Measurements from ENCODE around the gene MCAT.
A peak's percentile ranks its signal among the peaks of the same experiment; 100 is the strongest.

MCAT gene

GRCh38 chr22:43126501-43127165 is 16.6 kb downstream of the MCAT start:
- no peak for DNase-seq (ENCODE audit: low read depth, low spot score)
- no CpG with 5 or more reads among the region's 5 CpGs for WGBS (ENCODE audit: insufficient coverage, insufficient read length)
- H3K27ac ChIP-seq (ENCODE audit: low read length), result no peak overlapping the region

GRCh38 chr22:43118953-43119458 is 24.2 kb downstream of the MCAT start:
- Histone ChIP-seq H3K4me1 (ENCODE audit: control insufficient read depth, insufficient read depth, low read length) (no peaks in the 10 kb centered on the region; the same call in 1 of the 2 replicates), H3K27me3 (ENCODE audit: control insufficient read depth, insufficient read depth, low read length) (no peaks in the 10 kb centered on the region), H3K4me3 (ENCODE audit: low read length) (no peak overlapping the region), H3K36me3 (ENCODE audit: control insufficient read depth, insufficient read depth, low read length) (no peaks in the 10 kb centered on the region), H3K27ac (ENCODE audit: low read length) (no peak overlapping the region), H3K9me3 (ENCODE audit: control insufficient read depth, insufficient read depth, low read length) (no peaks in the 10 kb centered on the region)
- WGBS (ENCODE audit: insufficient coverage, insufficient read length), result no CpG with 5 or more reads among the region's 7 CpGs
- no peak for DNase-seq (ENCODE audit: low read depth, low spot score)

More at GRCh38 chr22:43126501-43127165, 16.6 kb downstream of the MCAT start:
- no peak overlapping the region for H3K4me3 ChIP-seq (ENCODE audit: low read length)
- H3K36me3 ChIP-seq (ENCODE audit: control insufficient read depth, insufficient read depth, low read length), result no peaks in the 10 kb centered on the region
- no peaks in the 10 kb centered on the region; the same call in 1 of the 2 replicates for H3K4me1 ChIP-seq (ENCODE audit: control insufficient read depth, insufficient read depth, low read length)
- H3K27me3 ChIP-seq (ENCODE audit: control insufficient read depth, insufficient read depth, low read length), result no peaks in the 10 kb centered on the region
- no peaks in the 10 kb centered on the region for H3K9me3 ChIP-seq (ENCODE audit: control insufficient read depth, insufficient read depth, low read length)

DNA sequence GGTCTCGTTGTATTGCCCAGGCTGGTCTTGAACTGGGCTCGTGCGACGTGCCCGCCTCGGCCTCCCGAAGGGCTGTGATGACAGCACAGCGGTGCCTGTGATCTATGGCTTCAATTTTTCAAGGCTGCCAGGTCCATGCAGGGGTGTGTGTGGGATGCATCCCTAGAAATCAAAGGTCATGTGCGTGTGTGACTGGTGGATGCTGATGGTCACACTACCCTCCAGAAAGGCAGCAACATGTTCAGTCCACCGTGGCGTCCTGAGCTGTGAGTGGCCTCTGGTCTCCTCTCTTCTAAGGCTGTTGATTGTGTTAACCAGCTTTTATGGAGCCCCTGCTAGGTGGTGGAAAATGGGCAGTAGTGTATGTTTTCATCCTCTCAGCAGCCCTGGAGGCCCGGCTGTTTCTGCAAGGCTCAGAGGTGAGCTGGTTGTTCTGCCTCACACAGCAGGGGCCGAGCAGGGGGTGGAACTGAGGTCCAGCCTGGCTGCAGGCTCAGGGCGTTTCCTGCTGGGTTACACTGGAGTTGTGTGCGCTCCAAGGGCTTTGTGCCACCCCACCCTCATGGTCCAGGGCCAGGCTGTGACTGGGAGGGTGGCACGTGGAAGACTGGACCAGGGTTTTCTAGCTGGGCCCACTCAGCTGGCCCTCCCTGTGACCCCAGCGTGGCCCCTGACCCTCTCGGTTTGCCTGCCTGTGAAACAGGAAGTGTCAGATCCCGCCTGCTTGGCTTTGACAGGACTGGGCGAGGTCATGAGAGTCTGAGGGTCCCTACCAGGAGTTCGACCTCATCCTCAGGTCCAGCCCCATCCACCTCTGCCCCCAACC is 25.0 kb downstream of the MCAT start:
- WGBS (ENCODE audit: insufficient coverage, insufficient read length), result no CpG with 5 or more reads among the region's 21 CpGs
- Histone ChIP-seq H3K4me1 (ENCODE audit: control insufficient read depth, insufficient read depth, low read length) (no peaks in the 10 kb centered on the region; the same call in 1 of the 2 replicates), H3K27ac (ENCODE audit: low read length) (no peak overlapping the region), H3K9me3 (ENCODE audit: control insufficient read depth, insufficient read depth, low read length) (no peaks in the 10 kb centered on the region), H3K4me3 (ENCODE audit: low read length) (no peak overlapping the region), H3K27me3 (ENCODE audit: control insufficient read depth, insufficient read depth, low read length) (no peaks in the 10 kb centered on the region; the same call in 1 of the 2 replicates), H3K36me3 (ENCODE audit: control insufficient read depth, insufficient read depth, low read length) (no peaks in the 10 kb centered on the region)
- no peak for DNase-seq (ENCODE audit: low read depth, low spot score)

- no peak overlapping the region for H3K27ac ChIP-seq (ENCODE audit: low read length)
- DNase-seq (ENCODE audit: low read depth, low spot score), result no peak
- H3K9me3 ChIP-seq (ENCODE audit: control insufficient read depth, insufficient read depth, low read length), result no peaks in the 10 kb centered on the region
- no CpG with 5 or more reads among the region's 7 CpGs for WGBS (ENCODE audit: insufficient coverage, insufficient read length)
- H3K36me3 ChIP-seq (ENCODE audit: control insufficient read depth, insufficient read depth, low read length), result no peaks in the 10 kb centered on the region
- H3K27me3 ChIP-seq (ENCODE audit: control insufficient read depth, insufficient read depth, low read length), result peaks cover under 1% of the 10 kb centered on the region; the same call in 1 of the 2 replicates
- no peaks in the 10 kb centered on the region; the same call in 1 of the 2 replicates for H3K4me1 ChIP-seq (ENCODE audit: control insufficient read depth, insufficient read depth, low read length)
- H3K4me3 ChIP-seq (ENCODE audit: low read length), result no peak overlapping the region
These were observed 26.3 kb downstream of the MCAT start for GRCh38 chr22:43116932-43117331.

GRCh38 chr22:43114958-43115357 is 28.2 kb downstream of the MCAT start:
- Histone ChIP-seq H3K4me3 (ENCODE audit: low read length) (no peak overlapping the region), H3K36me3 (ENCODE audit: control insufficient read depth, insufficient read depth, low read length) (no peaks in the 10 kb centered on the region), H3K27ac (ENCODE audit: low read length) (no peak overlapping the region), H3K4me1 (ENCODE audit: control insufficient read depth, insufficient read depth, low read length) (no peaks in the 10 kb centered on the region; the same call in 1 of the 2 replicates), H3K27me3 (ENCODE audit: control insufficient read depth, insufficient read depth, low read length) (peaks cover 13% of the 10 kb centered on the region), H3K9me3 (ENCODE audit: control insufficient read depth, insufficient read depth, low read length) (no peaks in the 10 kb centered on the region)
- DNase-seq (ENCODE audit: low read depth, low spot score), result no peak
- WGBS (ENCODE audit: insufficient coverage, insufficient read length), result no CpG with 5 or more reads among the region's 5 CpGs

GRCh38 chr22:43113526-43114251 is 29.5 kb downstream of the MCAT start:
- Histone ChIP-seq H3K36me3 (ENCODE audit: control insufficient read depth, insufficient read depth, low read length) (no peaks in the 10 kb centered on the region), H3K27me3 (ENCODE audit: control insufficient read depth, insufficient read depth, low read length) (peaks cover 18% of the 10 kb centered on the region), H3K9me3 (ENCODE audit: control insufficient read depth, insufficient read depth, low read length) (no peaks in the 10 kb centered on the region), H3K4me3 (ENCODE audit: low read length) (no peak overlapping the region), H3K27ac (ENCODE audit: low read length) (no peak overlapping the region), H3K4me1 (ENCODE audit: control insufficient read depth, insufficient read depth, low read length) (peaks cover 1% of the 10 kb centered on the region)
- WGBS (ENCODE audit: insufficient coverage, insufficient read length), result no CpG with 5 or more reads among the region's 13 CpGs
- DNase-seq (ENCODE audit: low read depth, low spot score), result no peak

GRCh38 chr22:43110927-43111623 is 32.1 kb downstream of the MCAT start:
- Histone ChIP-seq H3K27me3 (ENCODE audit: control insufficient read depth, insufficient read depth, low read length) (peaks cover 19% of the 10 kb centered on the region), H3K9me3 (ENCODE audit: control insufficient read depth, insufficient read depth, low read length) (no peaks in the 10 kb centered on the region), H3K27ac (ENCODE audit: low read length) (no peak overlapping the region), H3K4me1 (ENCODE audit: control insufficient read depth, insufficient read depth, low read length) (peaks cover 1% of the 10 kb centered on the region; the same call in 1 of the 2 replicates), H3K4me3 (ENCODE audit: low read length) (peak overlapping the region; percentile 64; the same call in 1 of the 2 replicates), H3K36me3 (ENCODE audit: control insufficient read depth, insufficient read depth, low read length) (no peaks in the 10 kb centered on the region)
- WGBS (ENCODE audit: insufficient coverage, insufficient read length), result no CpG with 5 or more reads among the region's 86 CpGs
- no peak for DNase-seq (ENCODE audit: low read depth, low spot score)

- Histone ChIP-seq H3K4me1 (ENCODE audit: control insufficient read depth, insufficient read depth, low read length) (peaks cover 1% of the 10 kb centered on the region; the same call in 1 of the 2 replicates), H3K4me3 (ENCODE audit: low read length) (peak within 1 kb of the TSS; percentile 64; the same call in 1 of the 2 replicates), H3K27me3 (ENCODE audit: control insufficient read depth, insufficient read depth, low read length) (peaks cover 19% of the 10 kb centered on the region), H3K36me3 (ENCODE audit: control insufficient read depth, insufficient read depth, low read length) (no peaks in the 10 kb centered on the region), H3K9me3 (ENCODE audit: control insufficient read depth, insufficient read depth, low read length) (no peaks in the 10 kb centered on the region), H3K27ac (ENCODE audit: low read length) (no peak within 1 kb of the TSS)
- DNase-seq (ENCODE audit: low read depth, low spot score), result no peak
- WGBS (ENCODE audit: insufficient coverage, insufficient read length), result no CpG with 5 or more reads among the region's 49 CpGs
These were observed 32.7 kb downstream of the MCAT start, which contains the start of gene BIK for GRCh38 chr22:43110444-43110926. Gene BIK (plus strand): TSS chr22:43110750. CDS start chr22:43124023, 13,273 bp downstream.

DNA sequence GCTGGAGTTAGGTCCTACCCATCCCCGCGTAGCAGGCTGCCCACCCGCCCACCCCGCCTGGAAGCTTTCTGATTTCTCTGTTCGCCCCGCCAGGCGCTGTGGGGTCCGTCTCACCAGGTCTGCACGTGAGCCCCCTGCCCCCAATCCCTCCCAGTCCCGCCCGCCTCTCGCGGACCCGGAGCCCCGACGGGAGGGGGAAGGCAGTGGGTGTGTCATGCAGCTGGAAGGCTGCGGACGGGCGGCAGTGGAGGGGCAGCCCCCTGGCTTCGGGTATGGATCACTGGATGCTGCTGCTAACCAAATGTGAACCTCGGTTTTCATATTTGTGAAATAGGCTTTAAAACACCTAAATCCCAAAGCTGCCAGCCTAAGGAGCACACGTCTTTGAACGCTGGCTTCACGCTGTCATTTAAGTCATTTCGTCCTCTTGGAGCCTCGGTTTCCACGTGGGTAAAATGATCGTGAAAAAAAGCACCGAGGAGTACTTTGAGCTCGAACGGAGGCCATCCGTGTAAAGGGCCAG is 33.2 kb downstream of the MCAT start:
- no peak for DNase-seq (ENCODE audit: low read depth, low spot score)
- H3K4me1 ChIP-seq (ENCODE audit: control insufficient read depth, insufficient read depth, low read length), result peaks cover 1% of the 10 kb centered on the region; the same call in 1 of the 2 replicates
- H3K36me3 ChIP-seq (ENCODE audit: control insufficient read depth, insufficient read depth, low read length), result no peaks in the 10 kb centered on the region
- H3K4me3 ChIP-seq (ENCODE audit: low read length), result peak overlapping the region; percentile 9; the same call in 1 of the 2 replicates
- H3K9me3 ChIP-seq (ENCODE audit: control insufficient read depth, insufficient read depth, low read length), result no peaks in the 10 kb centered on the region
- H3K27ac ChIP-seq (ENCODE audit: low read length), result no peak overlapping the region
- peaks cover 19% of the 10 kb centered on the region for H3K27me3 ChIP-seq (ENCODE audit: control insufficient read depth, insufficient read depth, low read length)
- WGBS (ENCODE audit: insufficient coverage, insufficient read length), result no CpG with 5 or more reads among the region's 32 CpGs

Measured in iPS DF 6.9 (cell line).